ENCODE data around the gene DHRS4.

DHRS4 gene

DNA sequence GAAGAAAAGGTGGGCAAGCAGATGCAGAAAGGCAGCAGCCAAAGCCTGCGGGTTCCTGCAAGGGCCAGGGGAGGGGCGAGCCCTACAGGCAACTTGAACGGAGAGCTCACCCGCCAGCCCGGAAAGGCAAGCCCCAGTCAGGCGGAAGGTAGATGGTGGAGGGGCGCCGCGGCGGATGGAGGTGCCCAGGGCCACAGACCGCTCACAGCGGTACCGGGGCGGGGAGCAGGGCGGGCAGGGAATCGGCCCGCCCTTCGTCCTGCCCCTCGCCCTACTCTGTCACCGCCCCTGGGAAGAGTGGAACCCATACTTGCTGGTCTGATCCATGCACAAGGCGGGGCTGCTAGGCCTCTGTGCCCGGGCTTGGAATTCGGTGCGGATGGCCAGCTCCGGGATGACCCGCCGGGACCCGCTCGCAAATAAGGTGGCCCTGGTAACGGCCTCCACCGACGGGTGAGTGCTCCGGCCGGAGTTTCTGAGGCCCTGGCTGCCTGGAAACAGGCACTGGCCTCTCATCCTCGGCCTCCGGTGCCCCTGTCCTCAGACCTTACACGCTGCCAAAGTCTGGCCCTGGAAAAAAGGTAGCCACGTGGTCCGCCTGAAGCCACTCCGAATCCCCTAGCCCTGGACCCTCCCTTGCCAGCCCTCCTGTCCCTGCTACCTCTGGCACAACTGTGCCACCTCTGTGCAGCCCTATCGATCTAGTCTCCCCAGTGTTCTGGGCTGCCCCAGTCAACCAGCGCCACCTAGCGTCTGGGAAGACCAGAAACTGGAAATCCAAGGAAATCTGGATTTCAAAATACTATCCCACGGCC lies at the start of gene DHRS4:
DHRS4 (plus strand) TSS at position 307 of the 815 bp plus-strand sequence; CDS start at position 326, 19 bp downstream.
- peak; percentile 59 for DNase-seq (ENCODE audit: low read depth, low spot score)

- DNase-seq (ENCODE audit: low read depth, low spot score), result no peak
Measured at GRCh38 chr14:23910101-23910875, 43.3 kb upstream of the DHRS4 start.

- no peak for DNase-seq (ENCODE audit: low read depth, low spot score)
Measured at GRCh38 chr14:23910876-23911210, 42.7 kb upstream of the DHRS4 start.

DNA sequence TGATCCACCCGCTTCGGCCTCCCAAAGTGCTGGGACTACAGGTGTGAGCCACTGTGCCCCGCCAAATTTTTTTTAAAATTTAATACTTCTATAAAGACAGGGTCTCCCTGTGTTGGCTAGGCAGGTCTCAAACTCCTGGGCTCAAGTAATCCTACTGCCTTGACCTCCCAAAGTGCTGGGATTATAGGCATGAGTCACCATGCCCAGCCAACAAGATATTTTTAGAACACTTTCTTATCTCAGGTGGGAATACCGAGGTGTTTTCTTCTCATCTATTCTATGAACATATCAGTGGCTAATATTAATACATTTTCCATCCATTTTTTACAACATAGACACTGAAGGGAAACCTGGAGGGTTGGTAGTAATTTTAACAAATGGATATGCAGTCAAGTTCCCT lies 38.0 kb upstream of the DHRS4 start:
- no peak for DNase-seq (ENCODE audit: low read depth, low spot score)

GRCh38 chr14:23916004-23916403 lies 37.6 kb upstream of the DHRS4 start:
- no peak for DNase-seq (ENCODE audit: low read depth, low spot score)

DNA sequence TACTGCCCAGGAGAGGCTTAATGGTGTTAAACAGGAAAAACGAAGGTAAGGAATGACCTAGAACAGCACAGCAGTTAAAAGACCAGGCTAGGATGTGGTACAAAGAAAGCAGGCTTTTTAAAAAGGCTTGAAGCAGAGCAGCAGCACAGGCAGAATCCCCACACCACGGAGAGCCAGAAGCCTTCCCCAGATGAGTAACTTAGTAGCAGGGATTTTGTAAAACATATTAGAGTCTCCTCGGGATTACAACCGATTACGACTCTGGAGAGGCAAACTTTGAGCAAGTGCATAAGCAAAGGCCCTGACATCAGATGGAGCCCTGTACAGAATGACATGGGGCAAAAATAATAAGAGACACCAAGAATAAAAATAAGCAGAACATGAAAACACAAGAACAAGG lies 37.1 kb upstream of the DHRS4 start:
- DNase-seq (ENCODE audit: low read depth, low spot score), result no peak

DNA sequence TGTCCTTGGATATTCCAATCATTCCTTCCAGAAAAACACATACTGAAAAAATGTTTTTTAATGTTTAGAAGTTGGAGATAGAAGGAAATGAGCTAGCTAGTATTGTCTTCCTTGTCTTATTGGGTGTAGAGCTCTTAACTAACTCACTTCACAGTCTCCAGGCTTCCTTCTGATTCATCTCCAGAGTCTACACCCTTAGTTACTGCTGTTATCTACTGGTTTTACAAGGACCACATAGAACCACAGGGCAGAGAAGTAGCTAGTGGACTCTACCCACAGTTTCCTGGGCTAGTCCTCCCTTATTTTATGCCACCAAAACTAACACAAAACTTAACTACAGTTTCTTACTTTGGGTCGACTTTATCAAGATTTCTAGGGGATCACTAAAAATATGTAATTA lies 31.0 kb upstream of the DHRS4 start:
- DNase-seq (ENCODE audit: low read depth, low spot score), result no peak

DNA sequence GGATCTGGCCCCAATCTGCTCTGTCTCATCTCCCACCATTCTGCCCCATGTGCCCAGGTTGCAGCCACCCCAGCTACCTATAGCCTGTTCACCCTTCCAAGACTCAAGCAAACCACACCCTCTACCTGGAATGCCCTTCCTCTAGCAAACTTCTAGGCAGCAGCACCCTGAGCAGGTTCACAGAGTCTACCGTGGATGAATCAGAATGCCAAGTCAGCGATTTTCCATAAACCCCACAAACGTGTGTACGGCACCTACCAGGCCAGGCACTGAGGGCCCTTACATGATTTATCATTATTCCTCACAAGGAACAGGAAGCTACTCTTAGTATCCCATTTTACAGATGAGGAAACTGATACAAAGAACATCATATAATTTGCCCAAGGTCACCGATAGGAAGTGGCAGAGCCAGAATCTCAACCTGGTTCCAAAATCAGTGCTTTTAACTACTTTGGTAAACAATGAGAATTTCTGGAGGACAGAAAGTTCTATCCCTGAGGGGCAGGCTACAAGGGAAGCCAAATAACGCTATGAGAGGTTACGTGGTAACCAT lies 28.0 kb upstream of the DHRS4 start:
- no peak for DNase-seq (ENCODE audit: low read depth, low spot score)

DNA sequence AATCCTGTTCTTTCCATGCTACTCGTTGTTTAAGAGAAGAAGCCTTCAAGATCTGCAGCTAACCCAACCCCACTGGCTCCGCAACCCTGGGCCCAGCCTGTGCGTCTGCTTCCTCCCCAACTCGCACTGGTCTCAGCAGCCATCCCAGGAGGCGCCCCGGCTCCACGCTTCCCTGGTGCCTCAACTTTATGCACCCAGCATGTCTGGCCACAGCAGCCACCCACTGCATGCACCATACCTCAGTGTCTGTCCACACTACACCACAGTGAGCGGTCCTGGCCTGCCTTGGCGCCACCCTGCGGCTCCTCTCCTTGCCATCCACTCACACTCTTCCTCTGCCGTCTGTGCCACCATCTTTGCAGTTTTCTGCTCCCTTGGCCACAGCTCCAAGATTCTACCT lies 27.0 kb upstream of the DHRS4 start:
- no peak for DNase-seq (ENCODE audit: low read depth, low spot score)

DNA sequence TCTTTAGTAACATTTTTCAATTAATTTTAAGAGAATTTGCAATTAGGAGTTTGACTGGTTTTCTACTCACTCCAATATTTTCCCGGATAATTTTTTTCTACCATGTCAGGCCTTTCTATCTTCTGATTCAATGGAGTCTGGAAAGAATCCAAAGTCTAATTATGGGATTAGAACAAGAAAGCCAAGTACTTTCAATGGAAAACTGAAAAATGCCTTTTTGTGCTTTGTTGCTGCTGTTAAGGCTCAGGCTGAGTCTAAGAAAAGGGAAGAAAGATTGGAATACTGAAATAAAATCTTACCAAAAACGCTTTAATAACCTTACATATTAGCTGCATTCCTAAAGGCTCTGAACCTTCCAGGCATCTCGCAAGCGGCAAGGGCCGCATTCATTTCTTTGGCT lies 24.4 kb upstream of the DHRS4 start:
- DNase-seq (ENCODE audit: low read depth, low spot score), result no peak

- DNase-seq (ENCODE audit: low read depth, low spot score), result peak; percentile 69
Measured at GRCh38 chr14:23929822-23930294, 23.7 kb upstream of the DHRS4 start.

DNA sequence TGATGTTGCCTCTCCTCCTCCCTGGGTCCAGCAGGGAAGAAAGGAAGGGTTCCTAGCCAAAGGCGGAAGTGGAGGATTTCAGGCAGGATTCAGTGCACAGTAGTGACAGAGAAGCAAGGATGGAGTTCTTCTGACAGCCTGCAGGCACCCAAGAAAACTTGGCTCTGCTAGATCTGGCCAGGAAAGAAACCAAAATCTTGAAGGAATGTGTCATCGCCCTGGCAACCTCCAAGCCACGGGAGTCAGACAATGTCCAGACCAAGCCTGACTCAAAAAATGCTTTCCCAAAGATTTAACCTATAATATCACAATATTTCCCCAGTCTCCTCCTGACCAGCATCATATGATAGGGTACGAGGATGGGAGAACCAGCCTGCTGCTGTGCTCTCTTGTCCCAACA lies 22.8 kb upstream of the DHRS4 start:
- DNase-seq (ENCODE audit: low read depth, low spot score), result no peak

GRCh38 chr14:23931721-23932289 lies 21.8 kb upstream of the DHRS4 start:
- no peak for DNase-seq (ENCODE audit: low read depth, low spot score)

DNA sequence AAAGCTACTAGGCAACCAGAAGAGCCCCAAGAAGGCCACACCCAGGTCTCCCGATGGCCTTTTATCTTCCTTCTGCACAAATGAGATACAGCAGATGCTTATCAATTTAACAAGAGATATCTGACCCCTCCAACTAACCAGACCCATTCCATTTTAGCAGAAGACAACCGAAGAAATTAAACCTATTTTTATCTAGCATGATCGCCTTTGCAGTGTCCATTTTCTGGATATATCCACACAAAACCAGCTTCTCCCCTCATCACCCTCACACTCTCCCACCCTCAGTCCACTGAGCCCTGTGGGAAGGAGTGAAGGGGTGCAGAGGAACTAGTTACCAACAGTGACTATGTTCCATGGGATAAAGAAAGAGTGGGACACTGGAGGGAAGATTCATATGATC lies 20.9 kb upstream of the DHRS4 start:
- no peak for DNase-seq (ENCODE audit: low read depth, low spot score)

DNA sequence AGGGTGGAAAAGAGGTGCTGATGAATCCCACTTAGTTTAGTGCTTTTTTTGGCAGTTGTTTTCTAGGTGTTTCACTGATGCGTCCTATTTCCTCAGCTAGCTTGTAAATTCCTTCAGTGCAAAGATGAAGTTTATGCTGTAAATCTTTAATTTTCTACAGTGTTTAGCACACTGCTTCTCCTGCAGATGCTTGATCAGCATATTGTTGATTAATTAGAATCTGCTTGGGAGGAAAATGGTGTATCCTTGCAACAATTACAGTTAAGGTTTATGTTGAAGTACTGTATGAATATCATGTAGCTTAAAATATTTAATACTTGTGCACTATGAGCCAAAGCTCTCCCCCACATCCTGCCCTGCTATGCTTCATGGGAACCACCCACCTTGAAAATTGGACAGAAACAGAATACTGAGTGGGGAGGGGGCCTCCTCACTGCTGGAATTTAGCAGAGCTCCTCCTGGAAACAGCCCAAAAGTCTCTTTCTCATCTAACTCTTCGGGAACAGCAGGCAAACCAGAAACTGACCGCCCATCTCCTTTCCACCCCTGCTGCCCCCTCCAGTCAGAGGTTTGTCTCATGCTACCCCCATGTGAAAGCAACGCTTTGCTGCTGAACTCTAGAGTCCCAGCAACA lies 20.3 kb upstream of the DHRS4 start:
- DNase-seq (ENCODE audit: low read depth, low spot score), result no peak

GRCh38 chr14:23933742-23934128 lies 19.8 kb upstream of the DHRS4 start:
- DNase-seq (ENCODE audit: low read depth, low spot score), result no peak

DNA sequence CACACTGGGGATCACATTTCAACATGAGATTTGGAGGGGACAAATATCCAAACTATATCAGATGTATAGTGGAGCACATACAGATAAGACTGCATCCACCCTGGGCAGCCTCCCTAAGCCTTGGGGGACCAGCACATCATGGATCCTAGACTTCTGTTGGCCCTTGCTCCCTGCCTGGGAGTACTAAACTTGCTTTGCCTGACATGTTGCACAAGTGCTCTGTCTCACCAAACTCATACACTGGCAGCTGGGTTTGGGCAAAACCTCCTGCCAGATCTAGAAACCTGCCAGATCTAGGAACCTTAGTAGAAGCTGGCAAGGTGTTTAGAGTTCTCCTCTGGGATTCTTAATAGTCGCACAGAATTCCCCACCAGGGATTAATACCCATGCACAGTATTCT lies 18.4 kb upstream of the DHRS4 start:
- DNase-seq (ENCODE audit: low read depth, low spot score), result no peak

- DNase-seq (ENCODE audit: low read depth, low spot score), result no peak
Measured at GRCh38 chr14:23936084-23936829, 17.3 kb upstream of the DHRS4 start.

- DNase-seq (ENCODE audit: low read depth, low spot score), result no peak
Measured at GRCh38 chr14:23937203-23937602, 16.4 kb upstream of the DHRS4 start.

DNA sequence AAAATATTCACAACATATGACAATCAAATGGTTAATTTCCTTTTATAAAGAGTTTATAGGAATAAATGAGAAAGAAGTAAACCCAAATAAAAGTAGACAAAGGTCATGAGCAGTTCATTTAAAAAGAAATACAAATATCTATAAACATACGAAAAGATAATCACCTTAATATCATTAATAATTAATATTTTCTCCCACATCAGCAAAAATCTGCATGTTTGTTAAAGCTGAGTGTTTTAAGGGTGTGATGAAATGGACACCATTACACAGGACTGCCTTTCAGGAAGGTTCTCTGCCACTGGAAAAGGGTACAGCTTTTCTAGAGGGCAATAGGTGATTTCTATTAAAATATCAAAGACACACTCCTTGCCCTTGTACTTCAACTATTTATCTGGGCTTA lies 14.7 kb upstream of the DHRS4 start:
- no peak for DNase-seq (ENCODE audit: low read depth, low spot score)

Data from activated CD4-positive, CD25-positive, alpha-beta regulatory T cell treated with anti-CD3 and anti-CD28 coated beads, Interleukin-2, amount 50 U/mL, for 16 hours (primary cell).